IgD-negative memory B cell (primary cell): ENCODE measurements around the gene STOX1. TPM values are rescaled to one million over a fixed set of nuclear protein-coding genes. Genes with fewer than 3 reads are reported as not detected.

Experiments used
- polyA plus RNA-seq: library from polyadenylated mRNA; unstranded; fragments of 300-500 nt; fragmentation: Illumina TruSeq; gene quantifications from one replicate; pipeline ENCODE4 v1.2.3, GENCODE V29; 2021

STOX1 gene
- polyA plus RNA-seq, 1 donor from 2014 or later, result 0.24 TPM

Other genes with a start within 250 kb of the STOX1 start
- 40.1 TPM for gene CCAR1, start 106.3 kb upstream of the STOX1 start, polyA plus RNA-seq
- gene DDX50, start 73.8 kb downstream of the STOX1 start, polyA plus RNA-seq, result 22.0 TPM
- 16.1 TPM for gene DDX21, start 128.6 kb downstream of the STOX1 start, polyA plus RNA-seq
- gene KIFBP, start 161.3 kb downstream of the STOX1 start, polyA plus RNA-seq, result 2.9 TPM